ENCODE measurements around the gene ACSM5.
"Not testable (repeated sequence)": the region's sequence is repeated elsewhere in the genome, so short reads cannot be mapped to it uniquely, and the experiment has no call there.

Gene ACSM5

DNA sequence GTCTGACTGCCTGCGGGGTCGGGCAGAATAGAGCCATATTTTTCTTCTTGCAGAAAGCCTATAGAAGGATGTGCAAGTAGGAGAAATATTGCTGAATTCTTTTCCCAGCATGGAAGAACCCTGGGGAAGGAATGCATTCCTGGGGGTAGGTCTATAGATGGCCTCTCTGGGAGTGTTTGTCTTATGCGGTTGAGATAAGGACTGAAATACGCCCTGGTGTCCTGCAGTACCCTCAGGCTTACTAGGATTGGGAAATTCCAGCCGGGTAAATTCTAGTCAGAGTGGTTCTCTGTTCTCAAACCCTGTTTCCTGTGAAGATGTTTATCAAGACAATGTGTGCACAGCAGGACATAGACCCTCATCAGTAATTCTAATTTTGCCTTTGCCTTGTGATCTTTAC is 44.3 kb downstream of the ACSM5 start:
- DNase-seq (ENCODE audit: low read depth): not testable (repeated sequence)

DNA sequence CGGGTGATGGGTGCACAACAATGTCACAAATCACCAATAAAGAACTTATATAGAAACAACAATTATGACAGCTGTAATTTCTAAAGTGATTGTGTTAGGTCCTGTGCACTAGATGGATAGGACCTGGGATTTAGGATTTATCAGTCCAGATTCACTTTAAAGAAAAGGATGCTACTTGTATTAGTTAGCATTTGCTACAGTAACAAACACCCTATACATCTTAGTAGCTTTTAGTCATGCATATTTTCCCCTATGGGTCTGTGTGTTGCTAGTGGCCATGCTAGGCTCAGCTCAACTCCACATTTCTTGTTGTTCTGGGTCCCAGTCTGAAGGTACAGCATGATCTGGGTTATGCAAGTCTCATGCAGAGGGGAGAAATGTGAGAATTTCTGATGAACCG is 49.9 kb downstream of the ACSM5 start:
- DNase-seq (ENCODE audit: low read depth): not testable (repeated sequence)

DNA sequence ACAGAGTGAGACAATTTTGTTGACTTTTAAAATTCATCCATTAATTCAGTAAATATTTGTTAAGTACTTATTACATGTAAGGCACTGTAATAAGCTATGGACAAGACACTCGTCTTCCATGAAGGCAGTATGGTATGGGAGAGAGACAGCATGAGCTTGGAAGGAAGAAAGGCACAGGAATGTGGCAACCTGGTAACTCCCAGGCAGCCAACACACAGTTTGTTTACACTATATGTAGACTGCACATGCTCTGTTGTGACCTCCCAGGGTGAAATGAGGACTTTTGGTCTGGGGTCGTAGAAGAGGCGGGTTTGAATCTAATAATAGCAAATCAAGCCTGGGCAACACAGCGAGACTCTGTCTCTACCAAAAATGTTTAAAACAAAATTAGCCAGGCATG is 51.0 kb downstream of the ACSM5 start:
- not testable (repeated sequence) for DNase-seq (ENCODE audit: low read depth)

DNA sequence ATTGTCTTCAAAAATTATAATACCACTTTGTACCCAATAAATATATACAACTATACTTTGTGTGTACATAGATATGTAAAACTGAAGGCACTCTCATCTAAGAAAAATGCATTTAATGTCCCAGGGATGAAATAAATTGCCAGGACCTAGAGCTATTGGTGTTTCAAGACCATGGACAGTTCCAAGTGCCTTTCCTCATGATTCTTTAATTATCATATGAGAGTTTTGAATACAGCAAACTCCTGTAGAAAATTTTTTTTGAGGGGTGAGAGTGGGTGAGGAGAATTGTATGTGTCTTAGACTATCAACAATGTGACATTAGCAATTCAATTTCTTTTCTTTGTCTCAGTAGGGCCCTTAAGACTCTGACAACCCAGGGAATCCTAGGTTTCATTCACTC is 59.6 kb downstream of the ACSM5 start:
- DNase-seq (ENCODE audit: low read depth): not testable (repeated sequence)

DNA sequence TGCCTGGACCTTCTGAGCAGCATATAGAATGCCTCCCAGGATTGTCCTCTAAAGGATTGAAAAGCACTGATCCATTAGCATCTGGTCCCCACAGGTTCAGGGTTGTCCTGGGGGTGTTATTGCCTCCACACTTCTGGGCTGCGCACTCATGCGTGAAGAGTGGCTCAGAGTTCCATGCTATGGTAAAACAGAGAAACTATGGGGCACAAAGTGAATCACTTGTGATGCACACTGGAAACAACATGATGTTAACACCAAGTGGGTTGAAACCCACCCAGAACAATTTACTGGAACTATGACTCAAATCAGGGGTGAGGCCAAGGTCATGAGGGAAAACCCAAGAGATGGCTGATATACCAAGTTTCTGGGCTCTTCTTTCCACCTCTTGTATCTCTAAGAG is 60.6 kb downstream of the ACSM5 start:
- DNase-seq (ENCODE audit: low read depth): not testable (repeated sequence)

DNA sequence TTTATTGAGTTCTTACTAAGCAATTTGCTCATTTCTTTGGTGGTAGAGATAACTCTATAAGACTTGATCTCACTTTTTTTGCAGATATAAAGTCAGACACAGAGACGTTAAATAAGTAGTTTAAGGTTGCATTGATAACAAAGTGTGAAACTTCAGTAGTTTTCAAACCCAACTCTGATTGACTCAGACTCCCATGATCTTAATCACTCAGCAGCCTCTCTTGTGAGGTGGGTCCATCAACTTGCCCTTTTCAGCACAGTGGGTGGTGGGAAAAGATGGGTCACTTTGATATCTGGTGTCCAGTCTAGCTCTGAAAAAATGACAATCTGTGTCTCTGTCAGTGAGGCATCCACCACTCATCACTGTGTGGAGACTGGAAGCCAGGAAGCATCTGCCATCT is 61.4 kb downstream of the ACSM5 start:
- DNase-seq (ENCODE audit: low read depth): not testable (repeated sequence)

DNA sequence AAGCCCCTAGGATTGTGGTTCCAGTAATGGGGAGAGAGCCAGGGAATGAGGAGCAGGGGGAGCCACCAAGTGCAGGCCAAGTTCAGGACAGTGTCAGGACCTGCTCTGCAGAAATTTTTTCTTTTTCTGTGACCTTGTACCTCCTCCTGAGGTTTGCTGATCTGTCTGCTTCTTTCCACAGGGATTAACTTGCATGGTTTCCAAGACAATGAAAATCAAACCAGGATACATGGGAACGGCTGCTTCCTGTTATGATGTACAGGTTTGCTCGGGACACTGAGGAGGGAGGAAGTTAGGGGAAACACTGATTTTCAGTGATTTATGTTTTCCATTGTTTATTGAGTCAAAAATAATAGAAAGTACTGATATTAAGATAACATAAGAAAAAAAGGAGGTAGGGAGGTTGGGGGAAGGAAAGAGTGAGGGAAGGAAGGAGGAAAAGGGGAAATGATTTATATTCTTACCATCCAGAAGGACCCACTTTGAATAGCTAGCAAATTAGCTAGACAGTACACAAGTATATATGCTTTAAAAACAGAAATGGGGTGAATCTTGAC is 67.9 kb downstream of the ACSM5 start:
- DNase-seq (ENCODE audit: low read depth): not testable (repeated sequence)

DNA sequence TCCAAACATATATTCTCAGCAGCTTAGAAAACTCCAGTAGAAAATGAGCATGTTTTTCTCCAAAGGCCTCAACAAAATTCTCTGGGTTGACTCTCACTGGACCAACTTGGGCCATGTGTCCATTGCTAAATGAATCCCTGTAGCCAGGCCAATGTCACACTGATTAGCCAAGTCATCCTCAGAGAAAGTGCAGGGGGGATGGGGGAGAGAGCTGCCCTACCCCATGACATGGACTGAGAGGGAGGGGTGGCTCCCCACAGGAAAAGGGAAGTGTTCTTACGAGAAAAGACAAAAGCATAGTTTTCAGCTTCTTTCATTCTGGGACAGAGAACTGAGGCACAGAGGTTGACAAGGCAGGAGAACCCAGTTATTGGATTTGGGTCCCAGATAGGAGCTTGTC is 74.7 kb downstream of the ACSM5 start:
- DNase-seq (ENCODE audit: low read depth): not testable (repeated sequence)

DNA sequence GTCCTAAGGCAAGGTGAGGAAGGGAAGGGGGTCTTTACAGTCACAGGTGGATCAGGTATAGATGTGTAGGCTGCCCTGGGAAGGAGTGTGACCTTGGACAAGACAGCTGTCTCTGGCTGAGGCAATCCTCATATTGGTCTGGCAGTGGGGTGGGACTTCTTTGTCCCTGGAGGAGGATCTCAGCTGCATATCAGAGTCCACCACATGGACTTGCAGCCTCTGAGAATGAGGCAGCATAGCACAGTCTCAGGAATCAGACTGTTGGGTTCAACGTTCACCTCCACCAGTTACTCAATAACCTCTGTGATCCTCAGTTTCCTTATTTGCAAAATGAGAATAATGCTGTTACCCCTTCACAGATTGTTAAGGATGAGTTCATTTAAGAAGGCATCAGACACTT is 75.4 kb downstream of the ACSM5 start:
- DNase-seq (ENCODE audit: low read depth): no peak

DNA sequence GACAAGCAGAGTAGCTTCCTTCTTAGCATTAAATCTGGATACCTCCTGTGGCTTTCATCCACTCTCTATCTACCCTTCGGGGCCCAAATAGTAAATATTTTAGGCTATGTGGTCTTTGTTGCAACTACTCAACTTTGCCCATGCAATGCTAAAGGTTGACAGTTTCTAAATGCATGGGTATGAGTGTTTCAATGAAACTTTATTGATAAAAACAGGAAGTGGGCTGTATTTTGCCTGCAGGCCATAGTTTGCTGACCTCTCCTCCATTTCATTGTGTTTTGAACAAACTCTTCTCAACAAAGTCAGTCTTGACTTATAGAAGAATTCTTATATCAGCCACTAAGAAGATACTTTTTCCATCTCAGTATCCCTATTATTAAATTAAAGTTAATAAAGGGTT is 76.1 kb downstream of the ACSM5 start:
- no peak for DNase-seq (ENCODE audit: low read depth)

Measured in stimulated activated CD8-positive, alpha-beta memory T cell treated with anti-CD3 and anti-CD28 coated beads, Interleukin-4, amount 100 ng/mL, for 24 hours (primary cell).